HepG2 (cell line): ENCODE results near the gene PIP4K2B. TPM values are rescaled to one million over a fixed set of nuclear protein-coding genes. Genes with fewer than 3 reads are reported as not detected.
A peak's percentile ranks its signal among the peaks of the same experiment; 100 is the strongest.

Experiments used
- AGO2 ChIP-seq: fragments of 200-400 bp; formaldehyde crosslinking; optimal IDR thresholded peaks from 2 replicates; pipeline ENCODE3; 2017; ENCODE audit warnings: mild to moderate bottlenecking, low read depth, low read length, moderate library complexity
- CREM ChIP-seq, 2 experiments: sonication (generic) in 1 of 2; formaldehyde crosslinking in 1 of 2; IDR thresholded peaks; 2 replicates each; pipeline versions ENCODE4 v1.4.0 to v1.6.1; 2016 to 2020; ENCODE audit warnings: antibody characterized with exemption in 1 of 2, mild to moderate bottlenecking in 1 of 2, missing genetic modification reagents in 1 of 2
- ELF4 ChIP-seq: sonication (generic); formaldehyde crosslinking; IDR thresholded peaks from 2 replicates; pipeline ENCODE4 v1.5.0; 2020; ENCODE audit warnings: missing genetic modification reagents, mild to moderate bottlenecking, moderate library complexity, borderline replicate concordance
- HNRNPH1 ChIP-seq: fragments of 200-400 bp; formaldehyde crosslinking; optimal IDR thresholded peaks from 2 replicates; pipeline ENCODE3; 2017; ENCODE audit warnings: mild to moderate bottlenecking, low read depth, low read length
- HNRNPLL ChIP-seq: fragments of 200-400 bp; formaldehyde crosslinking; IDR thresholded peaks from 2 replicates; pipeline ENCODE4 v1.6.1; 2017; ENCODE audit warnings: mild to moderate bottlenecking, low read depth, low read length; ENCODE audit not compliant: poor library complexity, severe bottlenecking
- NRL ChIP-seq: sonication (generic); formaldehyde crosslinking; IDR thresholded peaks from 2 replicates; pipeline ENCODE4 v1.5.0; 2020; ENCODE audit warnings: missing genetic modification reagents, mild to moderate bottlenecking, moderate library complexity, borderline replicate concordance
- RFX3 ChIP-seq: IDR thresholded peaks from 2 replicates; pipeline ENCODE4 v1.6.1; 2016; ENCODE audit warnings: missing biosample characterization, missing genetic modification reagents
- RFXANK ChIP-seq: IDR thresholded peaks from 2 replicates; pipeline ENCODE4 v1.6.1; 2016
- SP5 ChIP-seq: IDR thresholded peaks from 2 replicates; pipeline ENCODE4 v1.6.1; 2016; ENCODE audit warnings: low read depth, borderline replicate concordance
- THAP11 ChIP-seq: IDR thresholded peaks from 2 replicates; pipeline ENCODE4 v1.6.1; 2016; ENCODE audit warnings: missing biosample characterization, missing genetic modification reagents
- TRIM24 ChIP-seq: sonication (generic); formaldehyde crosslinking; IDR thresholded peaks from 2 replicates; pipeline ENCODE4 v1.8.0; 2022; ENCODE audit warnings: mild to moderate bottlenecking, missing genetic modification reagents
- ZFX ChIP-seq: sonication (generic); formaldehyde crosslinking; IDR thresholded peaks from 2 replicates; pipeline ENCODE4 v1.4.0; 2020; ENCODE audit warnings: mild to moderate bottlenecking, low read depth, missing genetic modification reagents, moderate library complexity
- ZKSCAN1 ChIP-seq: fragments of 150-350 bp; IDR thresholded peaks from 2 replicates; pipeline ENCODE4 v1.6.1; 2014; ENCODE audit warnings: low read length
- ZMYM2 ChIP-seq: sonication (generic); formaldehyde crosslinking; IDR thresholded peaks from 2 replicates; pipeline ENCODE4 v1.8.0; 2022; ENCODE audit warnings: mild to moderate bottlenecking, missing genetic modification reagents
- ZNF274 ChIP-seq: sonication (generic); formaldehyde crosslinking; IDR thresholded peaks from 2 replicates; pipeline ENCODE4 v1.5.1; 2020; ENCODE audit warnings: mild to moderate bottlenecking, missing genetic modification reagents
- ZNF30 ChIP-seq: sonication (generic); formaldehyde crosslinking; IDR thresholded peaks from 2 replicates; pipeline ENCODE4 v1.5.0; 2020; ENCODE audit warnings: mild to moderate bottlenecking, missing genetic modification reagents
- ZNF337 ChIP-seq: sonication (generic); formaldehyde crosslinking; IDR thresholded peaks from 2 replicates; pipeline ENCODE4 v1.5.1; 2020; ENCODE audit warnings: missing genetic modification reagents, low read depth, mild to moderate bottlenecking, borderline replicate concordance
- ZNF350 ChIP-seq: sonication (generic); formaldehyde crosslinking; IDR thresholded peaks from 2 replicates; pipeline ENCODE4 v1.4.0; 2020; ENCODE audit warnings: mild to moderate bottlenecking, low read depth, missing genetic modification reagents, borderline replicate concordance
- ZNF674 ChIP-seq: sonication (generic); formaldehyde crosslinking; IDR thresholded peaks from 2 replicates; pipeline ENCODE4 v1.5.0; 2020; ENCODE audit warnings: low read depth, mild to moderate bottlenecking, missing genetic modification reagents
- ZNF781 ChIP-seq: sonication (generic); formaldehyde crosslinking; IDR thresholded peaks from 2 replicates; pipeline ENCODE4 v1.5.1; 2020; ENCODE audit warnings: borderline replicate concordance, mild to moderate bottlenecking, missing genetic modification reagents; ENCODE audit errors: not compliant biosample characterization
- ZZZ3 ChIP-seq: sonication (generic); formaldehyde crosslinking; IDR thresholded peaks from 2 replicates; pipeline ENCODE4 v1.4.0; 2020; ENCODE audit warnings: missing genetic modification reagents, mild to moderate bottlenecking, borderline replicate concordance
- polyA plus RNA-seq, 8 experiments: library from polyadenylated mRNA; depleted of rRNA in 3 of 8; stranded (reverse) in 7 of 8; unstranded in 1 of 8; fragments of >200 nt; fragmentation: Illumina TruSeq in 4 of 8; extraction: Trizol in 4 of 8; gene quantifications; 2 replicates each; pipeline versions ENCODE4 v1.2.1 to v1.2.3, GENCODE V29; 2011 to 2016; ENCODE audit warnings: low read depth in 4 of 8, missing spikeins in 1 of 8, mixed read lengths in 1 of 8; ENCODE audit not compliant: insufficient read depth in 1 of 8
- total RNA-seq, 5 experiments: library from RNA; depleted of rRNA; stranded (reverse); fragments of >200 nt; fragmentation: Illumina TruSeq; extraction: Trizol; gene quantifications; 2 replicates each; pipeline ENCODE4 v1.2.3, GENCODE V29; 2016; ENCODE audit warnings: low read depth in 1 of 5
- TF ChIP-seq, protein P1 (sequence below), 2 experiments: IDR thresholded peaks; 2 replicates each; pipeline ENCODE4 v1.6.1; 2011 to 2012; ENCODE audit warnings: low read length in 2 of 2, borderline replicate concordance in 1 of 2, low read depth in 1 of 2, mild to moderate bottlenecking in 1 of 2, moderate library complexity in 1 of 2
- TF ChIP-seq, protein P2 (sequence below): sonication (generic); formaldehyde crosslinking; IDR thresholded peaks from 2 replicates; pipeline ENCODE4 v1.8.0; 2023; ENCODE audit warnings: mild to moderate bottlenecking, missing genetic modification reagents
- TF ChIP-seq, protein P3 (sequence below): sonication (generic); formaldehyde crosslinking; IDR thresholded peaks from 2 replicates; pipeline ENCODE4 v1.4.0; 2020; ENCODE audit warnings: missing genetic modification reagents
- TF ChIP-seq, protein P4 (sequence below): sonication (generic); formaldehyde crosslinking; IDR thresholded peaks from 2 replicates; pipeline ENCODE4 v1.5.1; 2020; ENCODE audit warnings: missing genetic modification reagents, mild to moderate bottlenecking, borderline replicate concordance

PIP4K2B gene
- total and polyA plus RNA-seq, 2 of the 13 experiments (the other 11 are each of a cell fraction or from before 2014, with no cell fraction given): 20.4 to 54.0 TPM

DNA sequence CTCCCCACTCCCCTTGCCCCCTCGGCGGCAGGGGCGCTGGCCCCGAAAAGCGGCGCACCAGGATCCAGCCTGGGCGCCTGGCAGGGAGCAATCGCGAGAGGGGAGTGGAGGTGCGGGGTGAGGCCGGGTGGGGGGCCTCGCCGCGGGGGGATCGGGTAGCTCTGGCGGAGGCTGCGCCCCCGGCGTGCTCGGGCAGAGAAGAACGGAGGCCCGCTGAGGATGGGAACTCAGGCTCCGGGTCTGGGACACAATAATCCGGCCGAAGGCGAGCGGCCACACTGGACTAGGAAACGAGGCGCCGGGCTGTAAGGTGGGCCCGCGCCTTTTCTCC lies 50.5 kb downstream of the PIP4K2B start (continued):
- TF ChIP-seq, protein P1, sequence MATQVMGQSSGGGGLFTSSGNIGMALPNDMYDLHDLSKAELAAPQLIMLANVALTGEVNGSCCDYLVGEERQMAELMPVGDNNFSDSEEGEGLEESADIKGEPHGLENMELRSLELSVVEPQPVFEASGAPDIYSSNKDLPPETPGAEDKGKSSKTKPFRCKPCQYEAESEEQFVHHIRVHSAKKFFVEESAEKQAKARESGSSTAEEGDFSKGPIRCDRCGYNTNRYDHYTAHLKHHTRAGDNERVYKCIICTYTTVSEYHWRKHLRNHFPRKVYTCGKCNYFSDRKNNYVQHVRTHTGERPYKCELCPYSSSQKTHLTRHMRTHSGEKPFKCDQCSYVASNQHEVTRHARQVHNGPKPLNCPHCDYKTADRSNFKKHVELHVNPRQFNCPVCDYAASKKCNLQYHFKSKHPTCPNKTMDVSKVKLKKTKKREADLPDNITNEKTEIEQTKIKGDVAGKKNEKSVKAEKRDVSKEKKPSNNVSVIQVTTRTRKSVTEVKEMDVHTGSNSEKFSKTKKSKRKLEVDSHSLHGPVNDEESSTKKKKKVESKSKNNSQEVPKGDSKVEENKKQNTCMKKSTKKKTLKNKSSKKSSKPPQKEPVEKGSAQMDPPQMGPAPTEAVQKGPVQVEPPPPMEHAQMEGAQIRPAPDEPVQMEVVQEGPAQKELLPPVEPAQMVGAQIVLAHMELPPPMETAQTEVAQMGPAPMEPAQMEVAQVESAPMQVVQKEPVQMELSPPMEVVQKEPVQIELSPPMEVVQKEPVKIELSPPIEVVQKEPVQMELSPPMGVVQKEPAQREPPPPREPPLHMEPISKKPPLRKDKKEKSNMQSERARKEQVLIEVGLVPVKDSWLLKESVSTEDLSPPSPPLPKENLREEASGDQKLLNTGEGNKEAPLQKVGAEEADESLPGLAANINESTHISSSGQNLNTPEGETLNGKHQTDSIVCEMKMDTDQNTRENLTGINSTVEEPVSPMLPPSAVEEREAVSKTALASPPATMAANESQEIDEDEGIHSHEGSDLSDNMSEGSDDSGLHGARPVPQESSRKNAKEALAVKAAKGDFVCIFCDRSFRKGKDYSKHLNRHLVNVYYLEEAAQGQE (IDR thresholded peaks at IDR 0.05; ENCODE audit: borderline replicate concordance in 1 of 2, low read depth in 1 of 2, low read length in 2 of 2): no peak
- TF ChIP-seq ZNF350 (CRISPR knock-in tag): no peak
- TF ChIP-seq ZNF30 (CRISPR knock-in tag): no peak
- no peak for TF ChIP-seq TRIM24
- TF ChIP-seq, protein P2, sequence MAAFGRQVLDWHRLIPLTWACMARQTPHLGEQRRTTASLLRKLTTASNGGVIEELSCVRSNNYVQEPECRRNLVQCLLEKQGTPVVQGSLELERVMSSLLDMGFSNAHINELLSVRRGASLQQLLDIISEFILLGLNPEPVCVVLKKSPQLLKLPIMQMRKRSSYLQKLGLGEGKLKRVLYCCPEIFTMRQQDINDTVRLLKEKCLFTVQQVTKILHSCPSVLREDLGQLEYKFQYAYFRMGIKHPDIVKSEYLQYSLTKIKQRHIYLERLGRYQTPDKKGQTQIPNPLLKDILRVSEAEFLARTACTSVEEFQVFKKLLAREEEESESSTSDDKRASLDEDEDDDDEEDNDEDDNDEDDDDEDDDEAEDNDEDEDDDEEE (CRISPR knock-in tag): 0 out of 2 replicates have a peak, but pooled peaks have one; percentile 1
- TF ChIP-seq, protein P3, sequence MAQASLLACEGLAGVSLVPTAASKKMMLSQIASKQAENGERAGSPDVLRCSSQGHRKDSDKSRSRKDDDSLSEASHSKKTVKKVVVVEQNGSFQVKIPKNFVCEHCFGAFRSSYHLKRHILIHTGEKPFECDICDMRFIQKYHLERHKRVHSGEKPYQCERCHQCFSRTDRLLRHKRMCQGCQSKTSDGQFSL (CRISPR knock-in tag): no peak
- no peak for TF ChIP-seq ZNF674 (CRISPR knock-in tag)
- TF ChIP-seq ZNF337 (CRISPR knock-in tag): no peak
- TF ChIP-seq ZNF274 (CRISPR knock-in tag): peak; percentile 3; the same call in 1 of the 2 replicates
- TF ChIP-seq HNRNPLL: no peak
- TF ChIP-seq ZKSCAN1: no peak
- no peak for TF ChIP-seq SP5 (CRISPR knock-in tag)
- TF ChIP-seq RFX3 (CRISPR knock-in tag): no peak
- TF ChIP-seq ZFX (CRISPR knock-in tag): no peak
- no peak for TF ChIP-seq RFXANK (CRISPR knock-in tag)
- TF ChIP-seq, protein P4, sequence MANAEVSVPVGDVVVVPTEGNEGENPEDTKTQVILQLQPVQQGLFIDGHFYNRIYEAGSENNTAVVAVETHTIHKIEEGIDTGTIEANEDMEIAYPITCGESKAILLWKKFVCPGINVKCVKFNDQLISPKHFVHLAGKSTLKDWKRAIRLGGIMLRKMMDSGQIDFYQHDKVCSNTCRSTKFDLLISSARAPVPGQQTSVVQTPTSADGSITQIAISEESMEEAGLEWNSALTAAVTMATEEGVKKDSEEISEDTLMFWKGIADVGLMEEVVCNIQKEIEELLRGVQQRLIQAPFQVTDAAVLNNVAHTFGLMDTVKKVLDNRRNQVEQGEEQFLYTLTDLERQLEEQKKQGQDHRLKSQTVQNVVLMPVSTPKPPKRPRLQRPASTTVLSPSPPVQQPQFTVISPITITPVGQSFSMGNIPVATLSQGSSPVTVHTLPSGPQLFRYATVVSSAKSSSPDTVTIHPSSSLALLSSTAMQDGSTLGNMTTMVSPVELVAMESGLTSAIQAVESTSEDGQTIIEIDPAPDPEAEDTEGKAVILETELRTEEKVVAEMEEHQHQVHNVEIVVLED (CRISPR knock-in tag): no peak
- no peak for TF ChIP-seq ZMYM2 (CRISPR knock-in tag)
- TF ChIP-seq ZZZ3: no peak
- TF ChIP-seq ZNF781 (CRISPR knock-in tag): no peak
- no peak for TF ChIP-seq THAP11 (CRISPR knock-in tag)
- no peak for TF ChIP-seq CREM (IDR thresholded peaks at IDR 0.05)
- no peak for TF ChIP-seq CREM (CRISPR knock-in tag; IDR thresholded peaks at IDR 0.05)
- no peak for TF ChIP-seq NRL
- TF ChIP-seq AGO2: no peak
- no peak for TF ChIP-seq HNRNPH1
- TF ChIP-seq ELF4 (CRISPR knock-in tag): peak; percentile 17; the same call in 1 of the 2 replicates
